ENCODE data around the gene ARHGAP18.

ARHGAP18 gene

GRCh38 chr6:129663531-129663930, 46.4 kb downstream of the ARHGAP18 start:
- DNase-seq: no peak

- no peak for DNase-seq
Measured at GRCh38 chr6:129662980-129663431, 47.0 kb downstream of the ARHGAP18 start.

- DNase-seq: no peak
Measured at GRCh38 chr6:129662406-129662766, 47.6 kb downstream of the ARHGAP18 start.

GRCh38 chr6:129661536-129662405, 48.2 kb downstream of the ARHGAP18 start:
- no peak for DNase-seq

GRCh38 chr6:129660346-129660676, 49.7 kb downstream of the ARHGAP18 start:
- DNase-seq: no peak

- DNase-seq: no peak
Measured at GRCh38 chr6:129659590-129660345, 50.2 kb downstream of the ARHGAP18 start.

- no peak for DNase-seq
Measured at GRCh38 chr6:129659167-129659566, 50.8 kb downstream of the ARHGAP18 start.

GRCh38 chr6:129657483-129657882, 52.5 kb downstream of the ARHGAP18 start:
- DNase-seq: no peak

GRCh38 chr6:129655334-129655733, 54.6 kb downstream of the ARHGAP18 start:
- no peak for DNase-seq

- DNase-seq: no peak
Measured at GRCh38 chr6:129653746-129654145, 56.2 kb downstream of the ARHGAP18 start.

GRCh38 chr6:129653229-129653628, 56.7 kb downstream of the ARHGAP18 start:
- DNase-seq: no peak

- no peak for DNase-seq
Measured at GRCh38 chr6:129651291-129651691, 58.7 kb downstream of the ARHGAP18 start.

- no peak for DNase-seq
Measured at GRCh38 chr6:129648819-129649491, 61.0 kb downstream of the ARHGAP18 start.

GRCh38 chr6:129647044-129647443, 62.9 kb downstream of the ARHGAP18 start:
- DNase-seq: no peak

- DNase-seq: no peak
Measured at GRCh38 chr6:129646642-129647041, 63.3 kb downstream of the ARHGAP18 start.

GRCh38 chr6:129645830-129646579, 64.0 kb downstream of the ARHGAP18 start:
- no peak for DNase-seq

- DNase-seq: no peak
Measured at GRCh38 chr6:129645106-129645829, 64.7 kb downstream of the ARHGAP18 start.

GRCh38 chr6:129644567-129645015, 65.4 kb downstream of the ARHGAP18 start:
- DNase-seq: no peak

- no peak for DNase-seq
Measured at GRCh38 chr6:129643968-129644367, 66.0 kb downstream of the ARHGAP18 start.

GRCh38 chr6:129643176-129643575, 66.8 kb downstream of the ARHGAP18 start:
- no peak for DNase-seq

GRCh38 chr6:129642322-129642721, 67.7 kb downstream of the ARHGAP18 start:
- no peak for DNase-seq

- DNase-seq: no peak
Measured at GRCh38 chr6:129641344-129641743, 68.6 kb downstream of the ARHGAP18 start.

Measured in activated naive CD4-positive, alpha-beta T cell treated with Interleukin-2 at 50 U/mL for 16 hours (primary cell).